GM12891 (cell line): ENCODE results near the gene EHD3.

Source experiments
- POLR2A ChIP-seq: IDR thresholded peaks from 2 replicates; pipeline ENCODE4 v1.6.1; 2011; ENCODE audit warnings: low read depth, low read length, control low read depth
- POLR2AphosphoS5 ChIP-seq: IDR thresholded peaks from 2 replicates; pipeline ENCODE4 v1.6.1; 2011; ENCODE audit warnings: low read depth, low read length, control low read depth
- TAF1 ChIP-seq: IDR thresholded peaks from 2 replicates; pipeline ENCODE4 v1.6.1; 2011; ENCODE audit warnings: low read depth, low read length, control low read depth

DNA sequence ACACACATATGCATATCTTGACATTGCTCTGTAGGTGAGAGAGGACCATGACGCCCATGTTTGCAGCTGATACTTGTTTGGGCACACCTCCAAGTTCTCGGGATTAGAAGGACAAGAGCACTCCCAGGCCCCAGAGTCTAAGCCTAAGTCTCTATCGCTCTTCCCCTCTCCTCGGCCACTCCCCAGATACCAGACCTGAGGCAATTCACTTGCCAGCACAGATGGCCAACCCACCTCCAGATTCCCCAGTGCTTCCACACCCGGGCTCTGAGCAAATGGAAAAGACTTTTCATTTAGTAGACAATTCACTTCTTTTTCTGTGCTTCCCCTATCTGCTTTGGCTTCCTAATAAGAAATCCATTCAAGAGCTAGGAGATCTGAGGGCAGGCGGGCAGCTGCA is 32.9 kb downstream of the EHD3 start:
- no peak for TF ChIP-seq POLR2AphosphoS5
- TF ChIP-seq POLR2A, result no peak
- no peak for TF ChIP-seq TAF1
